OCI-LY7 (cell line): Measurements from ENCODE around the gene TPK1.

Experiments
- EZH2phosphoT487 ChIP-seq: fragments of 200-600 bp; sonication (generic); IDR thresholded peaks from 2 replicates; pipeline ENCODE4 v1.6.1; 2018; ENCODE audit warnings: low read depth, borderline replicate concordance, mild to moderate bottlenecking, mixed run types, antibody characterized with exemption, low read length, moderate library complexity, mixed read lengths
- TF ChIP-seq, protein P1 (sequence below): fragments of 200-600 bp; sonication (generic); conservative IDR thresholded peaks from 2 replicates; pipeline ENCODE4 v1.5.1; 2014; ENCODE audit warnings: mild to moderate bottlenecking, antibody characterized with exemption, low read length, moderate library complexity, mixed read lengths

DNA sequence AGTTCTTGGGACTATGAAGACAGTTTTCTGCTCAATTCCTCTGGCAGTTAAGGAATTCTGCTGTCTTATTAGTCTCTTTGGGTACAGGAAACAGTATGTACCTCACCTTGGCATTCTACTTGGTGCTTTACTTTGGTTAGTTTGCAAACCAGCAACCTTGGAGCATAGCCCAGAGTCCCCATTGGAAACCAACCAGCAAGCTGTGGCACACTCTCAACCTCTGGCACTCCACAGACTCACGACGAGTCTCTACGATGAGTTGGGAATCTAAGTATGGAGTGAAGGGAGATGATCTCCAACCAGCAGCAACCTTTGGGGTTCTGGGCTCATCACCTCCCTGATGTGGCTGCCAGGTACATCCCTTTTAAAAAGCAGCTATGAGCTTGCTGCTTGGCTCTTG is 43.8 kb downstream of the TPK1 start:
- TF ChIP-seq, protein P1, sequence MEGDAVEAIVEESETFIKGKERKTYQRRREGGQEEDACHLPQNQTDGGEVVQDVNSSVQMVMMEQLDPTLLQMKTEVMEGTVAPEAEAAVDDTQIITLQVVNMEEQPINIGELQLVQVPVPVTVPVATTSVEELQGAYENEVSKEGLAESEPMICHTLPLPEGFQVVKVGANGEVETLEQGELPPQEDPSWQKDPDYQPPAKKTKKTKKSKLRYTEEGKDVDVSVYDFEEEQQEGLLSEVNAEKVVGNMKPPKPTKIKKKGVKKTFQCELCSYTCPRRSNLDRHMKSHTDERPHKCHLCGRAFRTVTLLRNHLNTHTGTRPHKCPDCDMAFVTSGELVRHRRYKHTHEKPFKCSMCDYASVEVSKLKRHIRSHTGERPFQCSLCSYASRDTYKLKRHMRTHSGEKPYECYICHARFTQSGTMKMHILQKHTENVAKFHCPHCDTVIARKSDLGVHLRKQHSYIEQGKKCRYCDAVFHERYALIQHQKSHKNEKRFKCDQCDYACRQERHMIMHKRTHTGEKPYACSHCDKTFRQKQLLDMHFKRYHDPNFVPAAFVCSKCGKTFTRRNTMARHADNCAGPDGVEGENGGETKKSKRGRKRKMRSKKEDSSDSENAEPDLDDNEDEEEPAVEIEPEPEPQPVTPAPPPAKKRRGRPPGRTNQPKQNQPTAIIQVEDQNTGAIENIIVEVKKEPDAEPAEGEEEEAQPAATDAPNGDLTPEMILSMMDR: no peak
- no peak for TF ChIP-seq EZH2phosphoT487
